Measurements from ENCODE around the gene CLCA2.

- TF ChIP-seq ZNF274 (IDR thresholded peaks at IDR 0.05; ENCODE audit: low read length) (no peak), ZNF274 (tag by site-specific recombination; IDR thresholded peaks at IDR 0.05; ENCODE audit: borderline replicate concordance) (no peak), PRDM10 (tag by site-specific recombination; IDR thresholded peaks at IDR 0.05) (no peak), SP7 (tag by site-specific recombination; IDR thresholded peaks at IDR 0.05) (no peak), ZNF114 (tag by site-specific recombination; IDR thresholded peaks at IDR 0.05) (no peak), CTCF (tag by site-specific recombination; IDR thresholded peaks at IDR 0.05) (no peak), GLIS2 (tag by site-specific recombination; IDR thresholded peaks at IDR 0.05) (no peak), ZNF146 (tag by site-specific recombination; IDR thresholded peaks at IDR 0.05) (no peak), ZNF354C (tag by site-specific recombination; IDR thresholded peaks at IDR 0.05; ENCODE audit: borderline replicate concordance, low read depth) (no peak), ZNF549 (tag by site-specific recombination; IDR thresholded peaks at IDR 0.05) (no peak), ZNF398 (tag by site-specific recombination; IDR thresholded peaks at IDR 0.05) (no peak), ZNF561 (tag by site-specific recombination; IDR thresholded peaks at IDR 0.05; ENCODE audit: borderline replicate concordance) (no peak), ZNF341 (tag by site-specific recombination; IDR thresholded peaks at IDR 0.05; ENCODE audit: low read depth) (no peak), EGR2 (tag by site-specific recombination; IDR thresholded peaks at IDR 0.05; ENCODE audit: low read depth) (no peak)
These were observed 26.9 kb downstream of the CLCA2 start for GRCh38 chr1:86450847-86451246.
